IMR-90 (cell line): Measurements from ENCODE around the gene CUX1. TPM values are rescaled to one million over a fixed set of nuclear protein-coding genes. Genes with fewer than 3 reads are reported as not detected.

ENCODE experiments used
- ATAC-seq: fragments of 200-7000 bp; cut with Tn5 transposase; 2 replicates; pipeline ENCODE4 v1.9.1; 2020; ENCODE audit warnings: low read depth, mild to moderate bottlenecking, moderate library complexity
- BruUV-seq: library from RNA; stranded (reverse); fragments of 400-500 nt; replicated peaks from 2 replicates; lab custom pipeline; 2021; lab: Mats Ljungman, UMichigan
- CTCF ChIA-PET: fragments of 300-600 bp; formaldehyde crosslinking; extraction: SDS; loops from one replicate; lab custom pipeline; 2021; ENCODE audit warnings: antibody characterized with exemption; lab: Yijun Ruan, JAX
- POLR2A ChIA-PET: fragments of 300-600 bp; sonication (Branson Sonifier 250); formaldehyde crosslinking; loops from one replicate; lab custom pipeline; 2022; ENCODE audit warnings: antibody characterized with exemption; ENCODE audit not compliant: unreplicated experiment; lab: Charles Lee
- DNase-seq: peaks from one replicate; pipeline ENCODE4 v3.0.0; 2013
- H2AFZ ChIP-seq: replicated peaks from 2 replicates; pipeline ENCODE3; 2013; ENCODE audit warnings: low read length, mild to moderate bottlenecking; ENCODE audit not compliant: poor library complexity
- H2AK5ac ChIP-seq: 2 replicates; pipeline ENCODE4 v1.6.1; 2013; ENCODE audit warnings: low read depth, low read length, inconsistent platforms
- H2AK9ac ChIP-seq: replicated peaks from 2 replicates; pipeline ENCODE3; 2013; ENCODE audit warnings: mild to moderate bottlenecking, low read depth, low read length, moderate library complexity; ENCODE audit not compliant: poor library complexity
- H2BK120ac ChIP-seq: 2 replicates; pipeline ENCODE4 v1.6.1; 2013; ENCODE audit warnings: low read depth, low read length, inconsistent platforms
- H2BK15ac ChIP-seq: 3 replicates; pipeline ENCODE4 v1.6.1; 2013; ENCODE audit warnings: low read depth, low read length, inconsistent platforms
- H2BK20ac ChIP-seq: 2 replicates; pipeline ENCODE4 v1.6.1; 2013; ENCODE audit warnings: low read depth, mild to moderate bottlenecking, inconsistent platforms, low read length, moderate library complexity
- H2BK5ac ChIP-seq: 2 replicates; pipeline ENCODE4 v1.6.1; 2013; ENCODE audit warnings: mild to moderate bottlenecking, low read depth, low read length, inconsistent platforms; ENCODE audit not compliant: poor library complexity, severe bottlenecking
- H3K14ac ChIP-seq: replicated peaks from 2 replicates; pipeline ENCODE4 v1.6.1; 2013; ENCODE audit warnings: low read depth, low read length, inconsistent platforms
- H3K18ac ChIP-seq: 2 replicates; pipeline ENCODE4 v1.6.1; 2013; ENCODE audit warnings: low read depth, low read length, control low read depth
- H3K23ac ChIP-seq: 2 replicates; pipeline ENCODE4 v1.6.1; 2013; ENCODE audit warnings: low read depth, low read length, inconsistent platforms
- H3K27ac ChIP-seq: 2 replicates; pipeline ENCODE4 v1.5.1; 2013; ENCODE audit warnings: mild to moderate bottlenecking, control low read depth, low read length; ENCODE audit not compliant: insufficient read depth
- H3K27me3 ChIP-seq: 2 replicates; pipeline ENCODE4 v1.6.1; 2013; ENCODE audit warnings: low read length; ENCODE audit not compliant: control insufficient read depth, insufficient read depth
- H3K36me3 ChIP-seq: 2 replicates; pipeline ENCODE4 v1.6.1; 2013; ENCODE audit warnings: low read length, mixed read lengths; ENCODE audit not compliant: control insufficient read depth, insufficient read depth
- H3K4ac ChIP-seq: 2 replicates; pipeline ENCODE4 v1.6.1; 2013; ENCODE audit warnings: low read depth, low read length, inconsistent platforms
- H3K4me1 ChIP-seq: 2 replicates; pipeline ENCODE4 v1.6.1; 2013; ENCODE audit warnings: low read length, mixed read lengths; ENCODE audit not compliant: control insufficient read depth, insufficient read depth
- H3K4me2 ChIP-seq: 2 replicates; pipeline ENCODE4 v1.6.1; 2013; ENCODE audit warnings: low read depth, mild to moderate bottlenecking, control low read depth, low read length, moderate library complexity
- H3K4me3 ChIP-seq: 2 replicates; pipeline ENCODE4 v1.5.1; 2013; ENCODE audit warnings: low read depth, mild to moderate bottlenecking, control low read depth, low read length, moderate library complexity; ENCODE audit not compliant: insufficient read depth
- H3K56ac ChIP-seq: 2 replicates; pipeline ENCODE4 v1.6.1; 2013; ENCODE audit warnings: low read length, inconsistent platforms; ENCODE audit not compliant: insufficient read depth; ENCODE audit errors: extremely low read depth
- H3K79me1 ChIP-seq, 2 experiments: 2 replicates each; pipeline ENCODE4 v1.6.1; 2013; ENCODE audit warnings: low read length in 2 of 2, inconsistent platforms in 1 of 2, low read depth in 1 of 2
- H3K9ac ChIP-seq: 2 replicates; pipeline ENCODE4 v1.6.1; 2013; ENCODE audit warnings: low read depth, low read length, control low read depth
- H3K9me1 ChIP-seq: 2 replicates; pipeline ENCODE4 v1.6.1; 2013; ENCODE audit warnings: low read length, inconsistent platforms; ENCODE audit not compliant: insufficient read depth
- H3K9me3 ChIP-seq: 2 replicates; pipeline ENCODE4 v1.6.1; 2013; ENCODE audit warnings: low read length; ENCODE audit not compliant: control insufficient read depth, insufficient read depth
- H4K20me1 ChIP-seq: 2 replicates; pipeline ENCODE4 v1.6.1; 2013; ENCODE audit warnings: low read length, inconsistent platforms; ENCODE audit not compliant: insufficient read depth
- H4K5ac ChIP-seq: 2 replicates; pipeline ENCODE4 v1.6.1; 2013; ENCODE audit warnings: mild to moderate bottlenecking, low read depth, low read length, control low read depth
- H4K8ac ChIP-seq, 2 experiments: 2 replicates each; pipeline ENCODE4 v1.6.1; 2013; ENCODE audit warnings: low read depth in 2 of 2, low read length in 2 of 2, control low read depth in 1 of 2, inconsistent platforms in 1 of 2
- H4K91ac ChIP-seq: 2 replicates; pipeline ENCODE4 v1.6.1; 2013; ENCODE audit warnings: low read depth, low read length, inconsistent platforms; ENCODE audit not compliant: insufficient read depth
- BHLHE40 ChIP-seq: fragments of 150-350 bp; IDR thresholded peaks from 2 replicates; pipeline ENCODE4 v1.6.1; 2016; ENCODE audit warnings: mild to moderate bottlenecking, low read depth, low read length
- CEBPB ChIP-seq: IDR thresholded peaks from 2 replicates; pipeline ENCODE4 v1.6.1; 2012; ENCODE audit warnings: low read depth, low read length, improper control_type of control experiment
- CHD1 ChIP-seq: IDR thresholded peaks from 2 replicates; pipeline ENCODE4 v1.6.1; 2012; ENCODE audit warnings: low read depth, low read length, improper control_type of control experiment
- FOS ChIP-seq: fragments of 150-350 bp; IDR thresholded peaks from 2 replicates; pipeline ENCODE4 v1.6.1; 2016; ENCODE audit warnings: low read depth, low read length
- MAFK ChIP-seq: IDR thresholded peaks from 2 replicates; pipeline ENCODE4 v1.6.1; 2012; ENCODE audit warnings: low read depth, low read length, improper control_type of control experiment
- MAZ ChIP-seq: IDR thresholded peaks from 2 replicates; pipeline ENCODE4 v1.6.1; 2012; ENCODE audit warnings: low read depth, mild to moderate bottlenecking, low read length, improper control_type of control experiment, moderate library complexity, borderline replicate concordance
- MXI1 ChIP-seq: IDR thresholded peaks from 2 replicates; pipeline ENCODE4 v1.6.1; 2012; ENCODE audit warnings: low read depth, mild to moderate bottlenecking, low read length, moderate library complexity, borderline replicate concordance
- NFE2L2 ChIP-seq: fragments of 150-350 bp; IDR thresholded peaks from 2 replicates; pipeline ENCODE4 v1.6.1; 2016; ENCODE audit warnings: low read depth, mild to moderate bottlenecking, low read length
- POLR2A ChIP-seq: IDR thresholded peaks from 2 replicates; pipeline ENCODE4 v1.6.1; 2012; ENCODE audit warnings: mild to moderate bottlenecking, low read depth, low read length
- RAD21 ChIP-seq: IDR thresholded peaks from 2 replicates; pipeline ENCODE4 v1.6.1; 2012; ENCODE audit warnings: low read length, improper control_type of control experiment
- RCOR1 ChIP-seq: IDR thresholded peaks from 2 replicates; pipeline ENCODE4 v1.6.1; 2012; ENCODE audit warnings: mild to moderate bottlenecking, low read length, improper control_type of control experiment; ENCODE audit not compliant: insufficient replicate concordance
- RFX5 ChIP-seq: IDR thresholded peaks from 2 replicates; pipeline ENCODE4 v1.8.0; 2012; ENCODE audit warnings: low read depth, mild to moderate bottlenecking, low read length, moderate library complexity
- SMC3 ChIP-seq: fragments of 150-350 bp; IDR thresholded peaks from 2 replicates; pipeline ENCODE4 v1.6.1; 2016; ENCODE audit warnings: low read depth, mild to moderate bottlenecking, antibody characterized with exemption, low read length, moderate library complexity
- WGBS, 2 experiments: methylation state at CpG; one replicate each; pipeline versions ENCODE4 v1.1.5 to v1.1.7; 2013; ENCODE audit warnings: missing lambda C conversion rate in 2 of 2; ENCODE audit not compliant: insufficient read length in 1 of 2; ENCODE audit errors: extremely low coverage in 2 of 2; 5-methylcytosine and 5-hydroxymethylcytosine counted together
- dilution Hi-C: fragments of 300-500 bp; cut with HindIII; formaldehyde crosslinking; loops from one replicate; pipeline ENCODE4 v1.14.3; 2018; ENCODE audit warnings: low sequenced_read_pairs; ENCODE audit not compliant: unreplicated experiment
- in situ Hi-C: fragments of 300-500 bp; cut with MboI; formaldehyde crosslinking; loops from 3 replicates; pipeline ENCODE4 v1.14.3; 2019; ENCODE audit warnings: low sequenced_read_pairs, inconsistent platforms, mixed read lengths
- intact Hi-C: fragments of 100-400 bp; cut with micrococcal nuclease; formaldehyde crosslinking; loops from 2 replicates; pipeline ENCODE4 v1.10.0; 2022
- polyA plus RNA-seq, 3 experiments: library from polyadenylated mRNA; depleted of rRNA; stranded (reverse); fragments of >200 nt; gene quantifications; 2 replicates each; pipeline ENCODE4 v1.2.3, GENCODE V29; 2012; ENCODE audit warnings: low replicate concordance in 1 of 3
- total RNA-seq: library from RNA; depleted of rRNA; stranded (reverse); fragments of >200 nt; gene quantifications from 2 replicates; pipeline ENCODE4 v1.2.3, GENCODE V29; 2012
- TF ChIP-seq, protein P1 (sequence below): conservative IDR thresholded peaks from 2 replicates; pipeline ENCODE4 v1.5.1; 2012; ENCODE audit warnings: mild to moderate bottlenecking, low read depth, low read length, improper control_type of control experiment
- TF ChIP-seq, protein P2 (sequence below): fragments of 150-350 bp; IDR thresholded peaks from 2 replicates; pipeline ENCODE4 v1.6.1; 2016; ENCODE audit warnings: low read depth, mild to moderate bottlenecking, low read length, moderate library complexity, borderline replicate concordance
- TF ChIP-seq, protein P3 (sequence below): fragments of 150-350 bp; IDR thresholded peaks from 2 replicates; pipeline ENCODE4 v1.6.1; 2017; ENCODE audit warnings: mild to moderate bottlenecking, antibody characterized with exemption, low read length, low read depth

CUX1 gene
- total and polyA plus RNA-seq, 2 of the 4 experiments (the other 2 are of a cell fraction): 19.7 to 46.4 TPM

DNA sequence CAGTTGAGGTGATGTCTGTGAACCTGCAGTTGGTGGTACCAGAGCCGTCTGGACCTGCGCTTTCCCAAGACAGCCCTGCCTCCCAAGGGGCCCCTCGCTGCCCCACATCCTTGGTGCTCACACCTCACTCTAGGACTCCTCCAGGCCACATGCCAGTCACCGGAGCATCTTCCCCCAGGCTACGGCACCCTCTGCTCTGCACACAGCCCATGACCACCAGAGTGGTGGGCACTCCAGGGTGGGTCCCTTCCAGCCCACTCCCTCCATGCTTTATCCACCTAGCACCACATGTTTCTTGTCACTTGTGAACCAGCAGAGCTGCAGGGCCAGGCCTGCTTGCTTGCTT is 285.6 kb downstream of the CUX1 start:
- H4K5ac ChIP-seq: no peak overlapping the region
- H3K18ac ChIP-seq: no peak overlapping the region
- no peak overlapping the region for H3K4me2 ChIP-seq
- H3K9ac ChIP-seq: no peak overlapping the region
- no peaks in the 10 kb centered on the region for H3K4me1 ChIP-seq
- H2AK9ac ChIP-seq: no peak overlapping the region
- H3K4me3 ChIP-seq: no peak overlapping the region
- H3K56ac ChIP-seq: no peak overlapping the region
- no peak for DNase-seq
- H4K91ac ChIP-seq: no peak overlapping the region
- no peak overlapping the region for H2BK20ac ChIP-seq
- no peak overlapping the region for H2AK5ac ChIP-seq
- BruUV-seq: no TSS peak
- H3K23ac ChIP-seq: no peak overlapping the region
- H3K27me3 ChIP-seq: no peaks in the 10 kb centered on the region
- H3K9me1 ChIP-seq: 0 out of 2 replicates have a peak, but pooled peaks cover 12% of the 10 kb centered on the region
- TF ChIP-seq, protein P1, sequence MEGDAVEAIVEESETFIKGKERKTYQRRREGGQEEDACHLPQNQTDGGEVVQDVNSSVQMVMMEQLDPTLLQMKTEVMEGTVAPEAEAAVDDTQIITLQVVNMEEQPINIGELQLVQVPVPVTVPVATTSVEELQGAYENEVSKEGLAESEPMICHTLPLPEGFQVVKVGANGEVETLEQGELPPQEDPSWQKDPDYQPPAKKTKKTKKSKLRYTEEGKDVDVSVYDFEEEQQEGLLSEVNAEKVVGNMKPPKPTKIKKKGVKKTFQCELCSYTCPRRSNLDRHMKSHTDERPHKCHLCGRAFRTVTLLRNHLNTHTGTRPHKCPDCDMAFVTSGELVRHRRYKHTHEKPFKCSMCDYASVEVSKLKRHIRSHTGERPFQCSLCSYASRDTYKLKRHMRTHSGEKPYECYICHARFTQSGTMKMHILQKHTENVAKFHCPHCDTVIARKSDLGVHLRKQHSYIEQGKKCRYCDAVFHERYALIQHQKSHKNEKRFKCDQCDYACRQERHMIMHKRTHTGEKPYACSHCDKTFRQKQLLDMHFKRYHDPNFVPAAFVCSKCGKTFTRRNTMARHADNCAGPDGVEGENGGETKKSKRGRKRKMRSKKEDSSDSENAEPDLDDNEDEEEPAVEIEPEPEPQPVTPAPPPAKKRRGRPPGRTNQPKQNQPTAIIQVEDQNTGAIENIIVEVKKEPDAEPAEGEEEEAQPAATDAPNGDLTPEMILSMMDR: no peak
- TF ChIP-seq FOS (no peak), CHD1 (no peak), MAZ (no peak), POLR2A (no peak), MAFK (no peak), BHLHE40 (no peak), RCOR1 (no peak), MXI1 (no peak), RFX5 (no peak), SMC3 (no peak), RAD21 (no peak), NFE2L2 (no peak), CEBPB (no peak)
- TF ChIP-seq, protein P2, sequence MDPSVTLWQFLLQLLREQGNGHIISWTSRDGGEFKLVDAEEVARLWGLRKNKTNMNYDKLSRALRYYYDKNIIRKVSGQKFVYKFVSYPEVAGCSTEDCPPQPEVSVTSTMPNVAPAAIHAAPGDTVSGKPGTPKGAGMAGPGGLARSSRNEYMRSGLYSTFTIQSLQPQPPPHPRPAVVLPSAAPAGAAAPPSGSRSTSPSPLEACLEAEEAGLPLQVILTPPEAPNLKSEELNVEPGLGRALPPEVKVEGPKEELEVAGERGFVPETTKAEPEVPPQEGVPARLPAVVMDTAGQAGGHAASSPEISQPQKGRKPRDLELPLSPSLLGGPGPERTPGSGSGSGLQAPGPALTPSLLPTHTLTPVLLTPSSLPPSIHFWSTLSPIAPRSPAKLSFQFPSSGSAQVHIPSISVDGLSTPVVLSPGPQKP: no peak
- TF ChIP-seq, protein P3, sequence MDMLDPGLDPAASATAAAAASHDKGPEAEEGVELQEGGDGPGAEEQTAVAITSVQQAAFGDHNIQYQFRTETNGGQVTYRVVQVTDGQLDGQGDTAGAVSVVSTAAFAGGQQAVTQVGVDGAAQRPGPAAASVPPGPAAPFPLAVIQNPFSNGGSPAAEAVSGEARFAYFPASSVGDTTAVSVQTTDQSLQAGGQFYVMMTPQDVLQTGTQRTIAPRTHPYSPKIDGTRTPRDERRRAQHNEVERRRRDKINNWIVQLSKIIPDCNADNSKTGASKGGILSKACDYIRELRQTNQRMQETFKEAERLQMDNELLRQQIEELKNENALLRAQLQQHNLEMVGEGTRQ: no peak
- ChIA-PET POLR2A (interaction anchor here (0.5 kb wide), 1 partner anchor 91 kb away, joined by 5 read pairs; no protein-coding TSS in a partner anchor), CTCF (no interaction called here)
- in situ Hi-C loops: no loop called here
- intact Hi-C loops: no loop called here
- H4K20me1 ChIP-seq: no peaks in the 10 kb centered on the region
- no peak for ATAC-seq
- no peak overlapping the region for H3K27ac ChIP-seq
- no peak overlapping the region for H3K14ac ChIP-seq
- H2AFZ ChIP-seq: no peak overlapping the region
- H2BK5ac ChIP-seq: no peak overlapping the region
- dilution Hi-C loops: no loop called here
- 93% methylated on average over 4 of the region's 5 CpGs; no CpG with 5 or more reads in 1 of the 2 experiments for WGBS, 2 experiments
- no peaks in the 10 kb centered on the region for H3K9me3 ChIP-seq
- no peak overlapping the region for H2BK15ac ChIP-seq
- no peak overlapping the region for H3K4ac ChIP-seq
- H4K8ac ChIP-seq: no peak overlapping the region
- peaks cover 36% of the 10 kb centered on the region for H3K36me3 ChIP-seq
- peaks cover 2 to 5% of the 10 kb centered on the region in 2 experiments for H3K79me1 ChIP-seq
- no peak overlapping the region for H2BK120ac ChIP-seq
